Hepatocyte (in vitro differentiated cells): ENCODE data around the gene RGS11. TPM values are rescaled to one million over a fixed set of nuclear protein-coding genes. Genes with fewer than 3 reads are reported as not detected.

Source experiments
- DNase-seq: peaks from one replicate; pipeline ENCODE4 v3.0.0-alpha.2; 2016; ENCODE audit warnings: low spot score
- H2AFZ ChIP-seq: fragments of 200-600 bp; sonication (generic); 2 replicates; pipeline ENCODE4 v1.6.0; 2016; ENCODE audit warnings: antibody characterized with exemption, mild to moderate bottlenecking
- H3K27ac ChIP-seq: fragments of 200-600 bp; sonication (generic); 2 replicates; pipeline ENCODE4 v1.5.1; 2016; ENCODE audit warnings: mild to moderate bottlenecking
- H3K27me3 ChIP-seq: fragments of 200-600 bp; sonication (generic); 2 replicates; pipeline ENCODE4 v1.6.1; 2016
- H3K36me3 ChIP-seq: fragments of 200-600 bp; sonication (generic); replicated peaks from 2 replicates; pipeline ENCODE4 v1.5.1; 2016; ENCODE audit warnings: low read depth; ENCODE audit not compliant: insufficient read depth
- H3K4me1 ChIP-seq: fragments of 200-600 bp; sonication (generic); 2 replicates; pipeline ENCODE4 v1.5.1; 2016; ENCODE audit warnings: mild to moderate bottlenecking, moderate library complexity; ENCODE audit not compliant: insufficient read depth
- H3K4me2 ChIP-seq: fragments of 200-600 bp; sonication (generic); 2 replicates; pipeline ENCODE4 v1.6.0; 2016
- H3K4me3 ChIP-seq: fragments of 200-600 bp; sonication (generic); 2 replicates; pipeline ENCODE4 v1.5.1; 2016; ENCODE audit warnings: mild to moderate bottlenecking
- H3K79me2 ChIP-seq: fragments of 200-600 bp; sonication (generic); 2 replicates; pipeline ENCODE4 v1.6.0; 2017; ENCODE audit warnings: mild to moderate bottlenecking
- H3K9me2 ChIP-seq: fragments of 200-600 bp; sonication (generic); replicated peaks from 2 replicates; pipeline ENCODE4 v1.6.0; 2017; ENCODE audit warnings: mild to moderate bottlenecking; ENCODE audit not compliant: insufficient read depth
- H3K9me3 ChIP-seq: fragments of 200-600 bp; sonication (generic); 2 replicates; pipeline ENCODE4 v1.5.1; 2016; ENCODE audit warnings: low read depth, mild to moderate bottlenecking
- H4K20me1 ChIP-seq: fragments of 200-600 bp; sonication (generic); 2 replicates; pipeline ENCODE4 v1.6.0; 2016; ENCODE audit warnings: mild to moderate bottlenecking; ENCODE audit not compliant: insufficient read depth, poor library complexity, severe bottlenecking
- CTCF ChIP-seq: fragments of 200-600 bp; sonication (generic); IDR thresholded peaks from 2 replicates; pipeline ENCODE4 v1.5.1; 2016; ENCODE audit warnings: antibody characterized with exemption, mild to moderate bottlenecking; ENCODE audit not compliant: poor library complexity
- EZH2 ChIP-seq: fragments of 200-600 bp; sonication (generic); IDR thresholded peaks from 2 replicates; pipeline ENCODE4 v1.6.1; 2016; ENCODE audit warnings: antibody characterized with exemption, mild to moderate bottlenecking, borderline replicate concordance
- EZH2phosphoT487 ChIP-seq: fragments of 200-600 bp; sonication (generic); IDR thresholded peaks from one replicate; pipeline ENCODE4 v1.6.1; 2018; ENCODE audit warnings: antibody characterized with exemption, mild to moderate bottlenecking, low read depth, moderate library complexity; ENCODE audit not compliant: unreplicated experiment, severe bottlenecking
- WGBS: methylation state at CpG from one replicate; pipeline ENCODE4 v1.1.6; 2016; ENCODE audit warnings: low lambda C conversion rate; ENCODE audit errors: missing lambda C conversion rate; 5-methylcytosine and 5-hydroxymethylcytosine counted together
- polyA plus RNA-seq: library from polyadenylated mRNA; unstranded; fragments of >200 nt; fragmentation: Nextera tagmentation; extraction: Ambion mirVana; gene quantifications from 2 replicates; pipeline ENCODE4 v1.2.1, GENCODE V29; 2016
- total RNA-seq: library from RNA; depleted of rRNA; stranded (reverse); fragments of >200 nt; gene quantifications from 2 replicates; pipeline ENCODE4 v1.2.3, GENCODE V29; 2014

Gene RGS11
- total and polyA plus RNA-seq, 2 experiments from 2014 or later, result 0.57 to 0.93 TPM

DNA sequence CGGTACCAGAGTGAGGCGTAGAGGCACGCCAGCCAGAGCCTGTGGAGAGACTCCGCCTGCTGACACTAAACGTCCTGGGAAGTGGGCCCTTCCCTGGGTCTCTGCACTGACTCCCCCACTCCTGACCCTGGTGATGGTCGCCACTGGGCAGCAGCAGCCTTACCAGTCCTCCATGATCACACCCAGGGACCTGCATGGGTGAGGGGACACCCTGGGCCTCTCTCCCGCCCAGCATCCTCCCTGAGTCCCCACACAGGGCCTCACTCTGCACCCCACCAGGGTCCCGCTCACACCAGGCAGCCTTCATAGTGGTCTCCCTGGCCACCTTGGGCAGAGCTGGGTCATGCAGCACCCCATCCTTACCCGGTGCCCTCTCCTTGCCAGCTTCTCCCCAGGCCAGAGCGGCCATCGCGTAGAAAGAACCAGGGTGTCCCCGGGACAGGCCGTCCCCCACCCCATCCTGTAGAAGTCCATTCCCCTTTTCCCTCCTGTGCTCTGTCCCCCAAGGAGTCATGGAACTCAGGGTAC is 10.7 kb downstream of the RGS11 start:
- Histone ChIP-seq H3K9me3 (no peaks in the 10 kb centered on the region), H3K9me2 (no peaks in the 10 kb centered on the region), H3K4me1 (no peaks in the 10 kb centered on the region), H3K36me3 (no peaks in the 10 kb centered on the region), H3K27me3 (no peaks in the 10 kb centered on the region), H4K20me1 (no peaks in the 10 kb centered on the region), H3K4me3 (no peak overlapping the region), H3K27ac (no peak overlapping the region), H3K4me2 (no peak overlapping the region), H3K79me2 (no peaks in the 10 kb centered on the region), H2AFZ (no peak overlapping the region)
- DNase-seq, result no peak
- WGBS, result 97% methylated on average over 14 of the region's 14 CpGs
- TF ChIP-seq CTCF (no peak), EZH2 (no peak)

GRCh38 chr16:264440-264951 is 11.2 kb downstream of the RGS11 start:
- no peak for DNase-seq
- no peaks in the 10 kb centered on the region for H3K27me3 ChIP-seq
- H3K27ac ChIP-seq, result no peak overlapping the region
- H3K9me2 ChIP-seq, result no peaks in the 10 kb centered on the region
- H4K20me1 ChIP-seq, result no peaks in the 10 kb centered on the region
- H3K36me3 ChIP-seq, result no peaks in the 10 kb centered on the region
- 98% methylated on average over 20 of the region's 23 CpGs for WGBS
- no peaks in the 10 kb centered on the region for H3K79me2 ChIP-seq
- H3K4me3 ChIP-seq, result no peak overlapping the region
- no peaks in the 10 kb centered on the region for H3K9me3 ChIP-seq
- no peaks in the 10 kb centered on the region for H3K4me1 ChIP-seq
- TF ChIP-seq EZH2, result no peak
- TF ChIP-seq EZH2phosphoT487, result no peak
- no peak for TF ChIP-seq CTCF
- no peak overlapping the region for H3K4me2 ChIP-seq
- H2AFZ ChIP-seq, result no peak overlapping the region

GRCh38 chr16:263944-264343 is 11.8 kb downstream of the RGS11 start:
- Histone ChIP-seq H3K4me2 (no peak overlapping the region), H3K9me3 (no peaks in the 10 kb centered on the region), H2AFZ (no peak overlapping the region), H3K79me2 (no peaks in the 10 kb centered on the region), H3K4me1 (no peaks in the 10 kb centered on the region), H3K4me3 (no peak overlapping the region), H3K27ac (no peak overlapping the region), H3K9me2 (no peaks in the 10 kb centered on the region), H3K36me3 (no peaks in the 10 kb centered on the region), H3K27me3 (no peaks in the 10 kb centered on the region), H4K20me1 (no peaks in the 10 kb centered on the region)
- DNase-seq, result no peak
- 95% methylated on average over 15 of the region's 17 CpGs for WGBS
- TF ChIP-seq CTCF (no peak), EZH2 (no peak), EZH2phosphoT487 (no peak)
